Stimulated activated CD8-positive, alpha-beta memory T cell treated with anti-CD3 and anti-CD28 coated beads, Interleukin-7, amount 100 ng/mL, for 24 hours (primary cell): ENCODE results near the gene SSTR1.

Source experiments
- DNase-seq: peaks from one replicate; pipeline ENCODE4 v3.0.0-alpha.2; 2020; ENCODE audit warnings: low read depth

SSTR1 gene

DNA sequence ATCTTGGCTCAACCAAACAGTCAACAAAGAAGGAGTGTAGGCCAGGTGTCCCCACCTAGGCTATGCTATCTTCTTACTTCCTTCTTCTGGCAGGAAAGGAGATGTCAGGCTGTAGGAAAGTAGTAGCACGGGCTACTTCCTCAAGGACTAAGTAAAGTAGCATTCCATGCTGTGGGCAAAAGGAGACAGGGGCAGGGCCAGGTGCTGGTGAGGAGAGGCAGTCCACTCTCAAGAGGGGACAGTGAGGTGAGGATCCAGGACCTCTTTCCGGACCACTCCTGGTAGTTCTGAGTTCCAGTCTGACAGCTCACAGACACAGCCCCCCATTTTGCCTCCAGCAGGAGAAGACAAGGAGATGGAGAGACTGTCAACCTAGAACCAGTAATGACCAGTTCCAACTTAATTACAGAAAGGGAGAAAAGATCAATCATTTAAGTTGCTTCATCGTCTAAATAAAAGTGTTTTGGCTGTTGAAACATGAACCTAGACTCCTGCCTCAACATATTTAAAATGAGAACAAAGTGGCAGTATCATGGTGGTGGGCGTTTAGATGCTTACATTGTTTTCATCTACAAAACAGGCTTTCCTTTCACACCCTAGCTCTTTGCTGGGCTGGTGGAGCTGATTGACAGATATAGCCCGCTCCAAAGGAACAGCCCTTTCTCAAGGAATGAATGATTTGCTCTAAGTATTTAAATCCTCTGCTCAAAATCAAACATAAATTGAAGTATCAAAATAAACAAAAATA is 5.1 kb upstream of the SSTR1 start:
- no peak for DNase-seq

DNA sequence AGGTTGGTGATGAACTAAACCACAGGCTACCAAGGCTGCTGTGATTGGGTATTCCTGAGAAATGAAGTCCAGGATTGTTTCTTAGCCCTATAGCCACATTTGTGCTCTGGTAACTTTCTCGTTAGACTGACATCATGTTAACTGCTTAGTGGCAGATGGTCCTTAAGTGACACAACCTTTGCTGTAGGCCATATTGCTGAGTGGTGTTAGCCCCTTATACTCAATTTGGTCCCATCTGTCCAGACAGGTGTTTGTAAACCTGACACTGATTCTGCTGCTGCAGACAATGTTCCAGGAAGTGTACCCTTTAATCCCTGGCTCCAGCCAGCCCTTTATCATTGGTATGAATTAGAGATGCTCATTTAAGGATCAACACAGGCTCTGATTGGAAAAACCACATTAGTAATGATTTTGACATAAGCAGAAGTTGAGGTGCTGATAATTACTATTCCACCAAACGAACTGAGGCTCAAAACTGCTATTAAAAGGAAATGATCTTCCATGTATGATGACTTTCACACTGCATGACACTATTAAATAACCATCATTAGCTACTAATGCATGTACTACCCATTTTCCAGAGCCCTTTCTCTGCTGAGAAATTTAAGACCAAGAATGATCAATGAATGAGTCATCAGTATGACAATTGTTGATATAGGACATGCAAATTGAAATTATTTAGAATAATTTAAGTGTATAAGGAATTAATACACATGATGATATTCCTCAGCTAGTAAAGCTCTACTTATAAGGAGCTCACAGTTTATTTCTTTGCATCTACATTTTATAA is 3.6 kb upstream of the SSTR1 start:
- DNase-seq = no peak

DNA sequence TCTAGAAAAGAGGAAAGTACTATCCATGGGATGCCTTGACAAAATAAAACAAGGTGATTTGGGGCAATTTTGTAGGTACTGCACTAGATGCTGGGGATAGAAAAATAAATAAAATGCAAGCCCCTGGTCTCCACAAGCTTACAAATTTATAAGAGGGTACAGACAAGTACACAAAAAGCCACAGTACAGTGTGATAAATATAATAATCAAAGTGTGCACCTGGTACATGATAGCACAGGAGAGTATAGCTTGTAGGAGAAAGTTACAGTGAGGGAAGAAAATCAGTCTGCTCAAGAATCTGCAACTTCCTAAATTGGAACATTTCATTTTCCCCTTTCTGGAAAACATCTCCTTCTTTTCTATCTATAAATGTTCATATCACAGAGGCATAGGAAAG is 3.0 kb upstream of the SSTR1 start:
- no peak for DNase-seq

DNA sequence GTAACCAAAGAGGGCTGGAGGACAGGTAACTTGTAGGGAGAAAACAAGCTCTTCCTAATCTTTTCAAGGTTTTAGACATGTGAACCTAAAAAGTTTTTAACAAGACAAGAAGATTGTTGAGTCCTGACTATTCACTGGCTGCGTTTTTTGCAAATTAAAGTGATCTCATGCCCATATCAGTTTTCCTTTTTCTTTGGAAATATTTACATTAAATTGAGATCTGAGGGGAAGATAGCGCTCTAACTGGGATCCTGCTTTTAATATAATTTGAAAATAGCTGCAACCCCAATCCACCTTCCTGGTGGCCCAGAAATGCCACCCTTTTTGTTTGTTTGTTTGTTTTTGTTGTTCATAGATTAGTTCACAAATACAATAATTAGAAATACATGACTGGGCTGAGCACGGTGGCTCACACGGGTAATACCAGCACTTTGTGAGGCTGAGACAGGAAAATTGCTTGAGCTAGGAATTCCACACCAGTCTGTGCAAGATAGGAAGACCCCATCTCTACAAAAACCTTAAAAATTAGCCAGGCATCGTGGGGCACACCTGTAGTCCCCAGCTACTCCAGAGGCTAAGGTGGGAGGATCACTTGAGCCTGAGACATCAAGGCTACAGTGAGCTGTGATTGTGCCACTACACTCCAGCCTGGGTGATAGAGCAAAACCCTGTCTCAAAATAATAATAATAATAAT is 2.4 kb upstream of the SSTR1 start:
- no peak for DNase-seq

DNA sequence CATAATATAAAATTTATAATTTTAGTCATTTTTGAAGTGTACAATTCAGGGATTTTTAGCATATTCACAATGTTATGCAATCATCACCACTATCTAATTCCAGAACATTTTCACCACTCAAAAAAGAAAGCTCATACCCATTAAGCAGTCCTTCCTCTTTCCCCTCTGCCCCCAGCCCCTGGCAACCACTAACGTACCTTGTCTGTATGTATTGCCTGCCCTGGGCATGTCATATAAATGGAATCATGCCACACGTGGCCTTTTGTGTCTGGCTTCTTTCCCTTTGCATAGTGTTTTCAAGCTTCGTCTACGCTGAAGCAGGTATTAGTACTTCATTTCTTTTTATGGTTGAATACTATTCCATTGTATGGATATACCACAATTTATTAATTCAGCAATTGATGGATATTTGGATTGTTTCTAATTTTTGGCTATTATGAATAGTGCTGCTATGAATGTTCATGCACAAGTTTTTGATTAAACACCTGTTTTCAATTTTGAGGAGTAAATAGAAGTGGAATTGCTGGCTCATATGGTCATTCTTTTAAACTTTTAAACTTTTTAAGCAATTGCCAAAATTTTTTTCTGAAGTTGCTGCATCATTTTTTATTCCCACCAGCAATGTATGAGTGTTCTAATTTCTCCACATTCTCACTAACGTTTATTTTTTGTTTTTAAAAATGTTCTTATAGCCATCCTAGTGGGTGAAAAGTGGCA is 1.6 kb upstream of the SSTR1 start:
- no peak for DNase-seq

DNA sequence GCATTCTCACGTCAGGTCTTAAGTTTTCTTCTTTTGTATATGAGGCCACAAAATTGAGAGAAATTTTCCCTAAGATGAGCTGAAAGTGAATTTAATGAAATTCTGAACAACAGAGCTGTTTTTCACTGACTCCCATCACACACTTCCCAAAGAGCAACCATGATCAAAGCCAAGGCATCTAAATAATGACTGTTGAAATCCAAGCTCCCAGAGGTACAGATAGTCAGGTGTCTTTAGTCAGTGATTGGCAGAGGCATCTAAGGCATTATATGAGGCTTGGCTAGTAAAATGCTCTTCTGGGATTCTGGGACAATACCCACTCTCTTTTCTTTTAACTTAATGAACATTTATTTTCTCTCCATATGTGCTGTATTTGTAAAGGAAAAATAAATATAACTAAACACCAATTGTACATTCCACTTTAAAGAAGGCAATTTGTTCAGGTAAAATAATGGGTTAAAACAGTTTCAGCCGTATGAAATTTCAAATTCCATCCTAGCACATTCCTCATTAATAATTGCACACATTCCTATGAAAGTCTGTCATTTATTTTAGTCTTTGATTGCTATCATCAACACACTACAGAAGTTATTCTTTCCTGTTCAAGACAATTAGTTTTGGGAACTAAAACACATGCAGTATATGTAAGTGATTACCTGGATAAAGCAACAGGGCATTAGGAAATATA is 871 bp upstream of the SSTR1 start:
- DNase-seq = no peak

DNA sequence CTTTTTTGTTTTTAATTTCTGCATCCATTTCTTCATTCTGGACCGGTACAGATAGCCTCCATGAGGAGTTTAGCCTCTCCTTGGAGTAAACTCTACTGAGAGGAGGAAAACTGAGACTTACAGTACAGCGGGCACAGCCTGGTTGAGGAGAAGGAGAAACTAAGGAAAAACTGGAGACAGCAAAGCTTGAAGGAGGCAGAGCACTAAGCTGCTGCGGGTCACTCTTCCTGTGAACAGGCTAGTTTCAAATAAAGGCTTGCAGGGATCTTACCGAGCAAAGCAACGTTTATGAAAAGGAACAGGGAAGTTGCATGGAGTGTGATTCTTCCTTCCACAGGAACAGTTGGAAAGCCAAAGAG is 348 bp upstream of the SSTR1 start:
- DNase-seq = no peak

DNA sequence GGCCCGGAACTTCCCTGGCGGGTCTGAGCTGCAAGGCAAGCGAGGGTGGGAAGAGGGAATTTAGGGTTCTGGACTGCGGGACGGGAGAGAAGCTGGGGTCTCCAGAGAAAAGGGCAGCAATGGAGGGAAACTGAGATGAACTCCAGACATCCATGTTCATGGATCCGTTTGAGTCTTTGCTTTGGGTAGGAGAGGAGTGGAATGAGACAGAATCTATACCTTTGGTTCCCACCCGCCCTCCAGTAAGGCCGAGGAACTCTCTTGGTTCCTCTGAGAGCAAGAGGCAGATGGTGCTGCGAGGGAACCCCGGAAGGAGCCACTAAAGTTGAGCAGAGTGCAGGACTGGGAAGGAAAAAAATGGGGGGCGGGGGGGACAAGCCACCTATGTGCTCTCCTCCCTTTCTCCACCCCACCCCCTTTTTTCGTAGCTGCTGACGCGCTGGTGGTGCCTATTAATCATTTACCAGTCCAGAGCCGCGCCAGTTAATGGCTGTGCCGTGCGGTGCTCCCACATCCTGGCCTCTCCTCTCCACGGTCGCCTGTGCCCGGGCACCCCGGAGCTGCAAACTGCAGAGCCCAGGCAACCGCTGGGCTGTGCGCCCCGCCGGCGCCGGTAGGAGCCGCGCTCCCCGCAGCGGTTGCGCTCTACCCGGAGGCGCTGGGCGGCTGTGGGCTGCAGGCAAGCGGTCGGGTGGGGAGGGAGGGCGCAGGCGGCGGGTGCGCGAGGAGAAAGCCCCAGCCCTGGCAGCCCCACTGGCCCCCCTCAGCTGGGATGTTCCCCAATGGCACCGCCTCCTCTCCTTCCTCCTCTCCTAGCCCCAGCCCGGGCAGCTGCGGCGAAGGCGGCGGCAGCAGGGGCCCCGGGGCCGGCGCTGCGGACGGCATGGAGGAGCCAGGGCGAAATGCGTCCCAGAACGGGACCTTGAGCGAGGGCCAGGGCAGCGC is 1.2 kb downstream of the SSTR1 start:
- no peak for DNase-seq

DNA sequence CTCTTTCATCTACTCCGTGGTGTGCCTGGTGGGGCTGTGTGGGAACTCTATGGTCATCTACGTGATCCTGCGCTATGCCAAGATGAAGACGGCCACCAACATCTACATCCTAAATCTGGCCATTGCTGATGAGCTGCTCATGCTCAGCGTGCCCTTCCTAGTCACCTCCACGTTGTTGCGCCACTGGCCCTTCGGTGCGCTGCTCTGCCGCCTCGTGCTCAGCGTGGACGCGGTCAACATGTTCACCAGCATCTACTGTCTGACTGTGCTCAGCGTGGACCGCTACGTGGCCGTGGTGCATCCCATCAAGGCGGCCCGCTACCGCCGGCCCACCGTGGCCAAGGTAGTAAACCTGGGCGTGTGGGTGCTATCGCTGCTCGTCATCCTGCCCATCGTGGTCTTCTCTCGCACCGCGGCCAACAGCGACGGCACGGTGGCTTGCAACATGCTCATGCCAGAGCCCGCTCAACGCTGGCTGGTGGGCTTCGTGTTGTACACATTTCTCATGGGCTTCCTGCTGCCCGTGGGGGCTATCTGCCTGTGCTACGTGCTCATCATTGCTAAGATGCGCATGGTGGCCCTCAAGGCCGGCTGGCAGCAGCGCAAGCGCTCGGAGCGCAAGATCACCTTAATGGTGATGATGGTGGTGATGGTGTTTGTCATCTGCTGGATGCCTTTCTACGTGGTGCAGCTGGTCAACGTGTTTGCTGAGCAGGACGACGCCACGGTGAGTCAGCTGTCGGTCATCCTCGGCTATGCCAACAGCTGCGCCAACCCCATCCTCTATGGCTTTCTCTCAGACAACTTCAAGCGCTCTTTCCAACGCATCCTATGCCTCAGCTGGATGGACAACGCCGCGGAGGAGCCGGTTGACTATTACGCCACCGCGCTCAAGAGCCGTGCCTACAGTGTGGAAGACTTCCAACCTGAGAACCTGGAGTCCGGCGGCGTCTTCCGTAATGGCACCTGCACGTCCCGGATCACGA is 2.2 kb downstream of the SSTR1 start:
- DNase-seq = no peak

DNA sequence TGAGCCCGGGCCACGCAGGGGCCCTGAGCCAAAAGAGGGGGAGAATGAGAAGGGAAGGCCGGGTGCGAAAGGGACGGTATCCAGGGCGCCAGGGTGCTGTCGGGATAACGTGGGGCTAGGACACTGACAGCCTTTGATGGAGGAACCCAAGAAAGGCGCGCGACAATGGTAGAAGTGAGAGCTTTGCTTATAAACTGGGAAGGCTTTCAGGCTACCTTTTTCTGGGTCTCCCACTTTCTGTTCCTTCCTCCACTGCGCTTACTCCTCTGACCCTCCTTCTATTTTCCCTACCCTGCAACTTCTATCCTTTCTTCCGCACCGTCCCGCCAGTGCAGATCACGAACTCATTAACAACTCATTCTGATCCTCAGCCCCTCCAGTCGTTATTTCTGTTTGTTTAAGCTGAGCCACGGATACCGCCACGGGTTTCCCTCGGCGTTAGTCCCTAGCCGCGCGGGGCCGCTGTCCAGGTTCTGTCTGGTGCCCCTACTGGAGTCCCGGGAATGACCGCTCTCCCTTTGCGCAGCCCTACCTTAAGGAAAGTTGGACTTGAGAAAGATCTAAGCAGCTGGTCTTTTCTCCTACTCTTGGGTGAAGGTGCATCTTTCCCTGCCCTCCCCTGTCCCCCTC is 3.0 kb downstream of the SSTR1 start:
- no peak for DNase-seq

DNA sequence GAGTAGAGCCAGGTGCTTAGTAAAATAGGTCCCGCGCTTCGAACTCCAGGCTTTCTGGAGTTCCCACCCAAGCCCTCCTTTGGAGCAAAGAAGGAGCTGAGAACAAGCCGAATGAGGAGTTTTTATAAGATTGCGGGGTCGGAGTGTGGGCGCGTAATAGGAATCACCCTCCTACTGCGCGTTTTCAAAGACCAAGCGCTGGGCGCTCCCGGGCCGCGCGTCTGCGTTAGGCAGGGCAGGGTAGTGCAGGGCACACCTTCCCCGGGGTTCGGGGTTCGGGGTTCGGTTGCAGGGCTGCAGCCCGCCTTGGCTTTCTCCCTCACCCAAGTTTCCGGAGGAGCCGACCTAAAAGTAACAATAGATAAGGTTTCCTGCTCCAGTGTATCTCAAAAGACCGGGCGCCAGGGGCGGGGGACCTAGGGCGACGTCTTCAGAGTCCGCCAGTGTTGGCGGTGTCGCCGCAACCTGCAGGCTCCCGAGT is 3.6 kb downstream of the SSTR1 start:
- DNase-seq = no peak

DNA sequence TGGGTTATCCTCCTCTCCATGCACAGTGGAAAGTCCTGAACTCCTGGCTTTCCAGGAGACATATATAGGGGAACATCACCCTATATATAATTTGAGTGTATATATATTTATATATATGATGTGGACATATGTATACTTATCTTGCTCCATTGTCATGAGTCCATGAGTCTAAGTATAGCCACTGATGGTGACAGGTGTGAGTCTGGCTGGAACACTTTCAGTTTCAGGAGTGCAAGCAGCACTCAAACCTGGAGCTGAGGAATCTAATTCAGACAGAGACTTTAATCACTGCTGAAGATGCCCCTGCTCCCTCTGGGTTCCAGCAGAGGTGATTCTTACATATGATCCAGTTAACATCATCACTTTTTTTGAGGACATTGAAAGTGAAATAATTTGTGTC is 4.4 kb downstream of the SSTR1 start:
- DNase-seq = no peak

DNA sequence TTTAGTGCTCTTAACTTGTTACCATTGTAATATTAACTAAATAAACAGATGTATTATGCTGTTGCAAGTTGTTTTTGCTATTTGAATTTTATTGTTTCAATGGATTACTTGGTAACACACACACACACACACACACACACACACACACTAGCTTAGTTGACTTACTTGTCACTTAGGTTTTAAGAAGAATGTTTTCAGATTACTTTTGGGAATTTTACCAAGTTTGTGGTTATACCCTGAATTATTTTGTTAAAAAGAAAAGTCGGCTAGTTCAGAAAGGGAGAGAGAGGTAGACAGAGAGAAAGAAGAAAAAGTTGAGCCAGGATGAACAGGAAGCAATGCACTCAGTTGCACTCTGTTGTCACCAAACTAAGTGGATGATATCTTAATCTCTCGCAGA is 5.3 kb downstream of the SSTR1 start:
- no peak for DNase-seq

DNA sequence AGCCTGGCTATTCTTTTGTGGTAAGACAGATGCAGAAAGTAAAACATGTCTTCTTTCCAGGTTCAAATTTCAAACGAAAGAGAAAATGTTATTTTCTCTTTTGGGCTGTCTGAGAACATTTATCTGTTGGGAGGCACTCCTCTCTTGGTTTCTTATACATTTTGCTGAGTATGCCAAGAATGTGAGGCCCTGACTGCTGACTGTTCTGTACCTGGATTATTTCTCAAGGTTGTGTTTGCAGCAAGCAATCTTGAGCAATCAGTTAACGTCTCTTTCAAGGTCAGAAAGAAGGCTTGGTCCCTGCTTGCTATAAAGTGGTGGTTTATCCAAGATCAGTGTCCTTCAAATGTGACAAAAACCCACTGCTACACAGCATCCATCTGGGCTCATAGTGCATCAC is 9.8 kb downstream of the SSTR1 start:
- DNase-seq = no peak

DNA sequence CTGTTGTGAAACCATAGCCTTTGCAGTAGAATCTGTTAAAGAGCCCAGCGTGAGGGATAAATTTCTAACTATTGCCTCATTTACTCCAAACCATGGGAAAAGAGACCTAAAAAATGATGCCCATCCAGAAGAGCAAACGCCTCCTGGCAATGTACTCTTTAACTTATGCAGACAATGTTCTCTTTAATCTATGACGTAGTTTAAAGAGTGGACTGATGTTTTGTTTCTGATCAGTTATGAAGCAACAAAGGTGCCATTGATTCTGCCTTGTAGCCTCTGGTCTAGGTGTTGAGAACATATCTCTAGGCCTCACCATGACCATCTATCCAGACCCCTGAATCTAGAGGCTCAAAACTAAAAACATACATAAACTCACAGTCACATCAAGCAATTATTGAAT is 13.4 kb downstream of the SSTR1 start:
- no peak for DNase-seq

DNA sequence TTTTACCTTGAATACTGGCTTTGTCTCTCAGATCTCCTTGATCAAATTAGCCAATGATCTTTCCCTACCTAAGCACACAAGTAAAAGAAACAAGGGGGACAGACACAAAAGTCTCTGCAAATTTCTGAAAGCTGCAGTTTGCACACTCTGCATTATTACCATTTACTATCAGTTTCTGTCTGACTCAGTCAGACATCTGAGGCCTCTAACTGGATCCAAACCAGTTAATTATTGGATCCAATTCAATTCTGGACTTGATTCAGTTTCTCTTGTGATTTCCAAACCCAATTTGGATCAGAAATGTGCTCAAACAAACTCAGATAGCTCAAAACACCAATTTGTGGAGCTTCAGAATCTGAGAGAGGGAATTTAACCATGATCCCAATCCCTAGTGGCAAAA is 16.6 kb downstream of the SSTR1 start:
- DNase-seq = no peak

DNA sequence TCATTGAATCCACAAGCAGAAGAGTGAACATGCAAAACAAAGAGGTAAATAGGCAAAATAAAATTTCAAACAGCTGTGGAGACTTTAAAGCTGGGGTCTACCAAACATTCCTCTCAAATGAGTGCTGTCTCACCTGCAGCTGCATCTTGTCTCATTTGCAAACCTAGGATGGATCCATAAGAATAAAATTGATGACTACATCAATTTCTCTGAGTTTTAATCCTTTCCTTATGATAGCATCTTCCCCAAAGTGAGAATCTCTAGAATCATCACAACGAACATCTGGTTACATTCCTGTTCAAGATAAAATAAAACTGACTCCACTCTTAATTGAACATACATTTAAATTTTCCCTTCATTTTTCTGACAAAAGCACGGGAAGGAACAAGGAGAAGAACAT is 18.2 kb downstream of the SSTR1 start:
- no peak for DNase-seq

DNA sequence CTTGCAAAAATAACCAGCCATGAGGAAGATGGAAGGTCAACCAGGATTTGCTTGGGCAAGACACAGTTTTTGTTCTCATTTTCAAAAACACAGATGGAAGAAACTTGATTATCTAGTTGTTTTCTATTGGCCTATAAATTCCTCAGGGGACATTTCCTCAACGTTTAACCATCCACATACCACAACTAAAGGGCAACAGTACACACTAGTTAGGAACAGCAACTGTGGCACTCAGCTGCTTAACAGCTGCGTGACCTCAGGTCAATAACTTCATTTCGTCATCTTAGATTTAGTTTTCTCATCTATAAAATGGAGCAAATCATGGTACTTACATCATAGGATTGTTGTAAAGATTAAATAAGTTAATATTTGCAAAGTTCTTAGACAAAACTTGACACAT is 18.7 kb downstream of the SSTR1 start:
- DNase-seq = no peak

DNA sequence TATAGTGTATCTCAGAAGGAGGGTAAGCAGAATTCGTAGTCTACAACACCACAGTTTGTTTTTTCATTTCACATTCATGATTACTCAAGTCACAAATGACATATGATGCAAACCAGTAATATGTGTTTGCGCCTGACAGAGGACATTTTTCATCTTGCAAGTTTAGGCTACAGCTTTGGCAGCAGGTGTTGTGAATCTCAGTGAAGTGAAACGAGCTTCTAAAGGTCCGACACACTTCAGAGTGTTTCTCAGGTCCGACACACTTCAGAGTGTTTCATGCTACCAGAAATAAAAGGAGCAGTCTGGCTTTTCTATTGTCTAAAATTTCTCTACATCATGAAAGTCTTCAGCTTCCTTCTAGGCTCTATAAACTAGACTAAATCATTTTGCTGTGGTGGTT is 25.5 kb downstream of the SSTR1 start:
- no peak for DNase-seq
